ENCODE measurements around the gene DCAF8L2.
"Not testable (repeated sequence)": the region's sequence is repeated elsewhere in the genome, so short reads cannot be mapped to it uniquely, and the experiment has no call there.

- TF ChIP-seq POLR2A (IDR thresholded peaks at IDR 0.05; ENCODE audit: low read depth, low read length); TAF1 (IDR thresholded peaks at IDR 0.05; ENCODE audit: borderline replicate concordance, low read depth, low read length): not testable (repeated sequence)
Observed at GRCh38 chrX:27541161-27541560, 49.0 kb upstream of the DCAF8L2 start.

All from GM12892 (cell line).